A673 (cell line): ENCODE data around the gene MS4A4E. TPM values are rescaled to one million over a fixed set of nuclear protein-coding genes. Genes with fewer than 3 reads are reported as not detected.

Experiments
- BruUV-seq: library from RNA; stranded (reverse); fragments of 400-500 nt; replicated peaks from 2 replicates; lab custom pipeline; 2021; lab: Mats Ljungman, UMichigan
- CTCF ChIA-PET: fragments of 300-600 bp; sonication (Branson Sonifier 250); formaldehyde crosslinking; loops from one replicate; lab custom pipeline; 2022; ENCODE audit warnings: antibody characterized with exemption; lab: Charles Lee
- POLR2A ChIA-PET: fragments of 300-600 bp; sonication (Branson Sonifier 250); formaldehyde crosslinking; loops from one replicate; lab custom pipeline; 2022; ENCODE audit warnings: antibody characterized with exemption; ENCODE audit not compliant: low non-redundant PET; lab: Charles Lee
- DNase-seq: peaks from one replicate; pipeline ENCODE4 v3.0.0-alpha.2; 2015; ENCODE audit warnings: low spot score
- H3K27ac ChIP-seq: fragments of 200-600 bp; sonication (generic); 2 replicates; pipeline ENCODE4 v1.5.1; 2016; ENCODE audit warnings: mixed run types, low read depth, mild to moderate bottlenecking, mixed read lengths, antibody characterized with exemption, low read length; ENCODE audit not compliant: poor library complexity, severe bottlenecking
- H3K27me3 ChIP-seq: fragments of 200-600 bp; sonication (generic); replicated peaks from 2 replicates; pipeline ENCODE4 v1.6.1; 2017; ENCODE audit warnings: mixed run types, low read depth, mild to moderate bottlenecking, mixed read lengths, antibody characterized with exemption, low read length; ENCODE audit not compliant: insufficient read depth, poor library complexity
- H3K36me3 ChIP-seq: fragments of 200-600 bp; sonication (generic); 2 replicates; pipeline ENCODE4 v1.6.1; 2016; ENCODE audit warnings: mixed run types, mild to moderate bottlenecking, mixed read lengths, antibody characterized with exemption, low read length; ENCODE audit not compliant: insufficient read depth, poor library complexity, severe bottlenecking
- H3K4me1 ChIP-seq: fragments of 200-600 bp; sonication (generic); 2 replicates; pipeline ENCODE4 v1.6.1; 2017; ENCODE audit warnings: mixed run types, mild to moderate bottlenecking, mixed read lengths, antibody characterized with exemption, low read length; ENCODE audit not compliant: insufficient read depth, poor library complexity, severe bottlenecking
- H3K4me3 ChIP-seq: fragments of 200-600 bp; sonication (generic); 2 replicates; pipeline ENCODE4 v1.5.1; 2016; ENCODE audit warnings: low read depth, mixed run types, mild to moderate bottlenecking, mixed read lengths, low read length; ENCODE audit not compliant: poor library complexity, severe bottlenecking
- H3K9me3 ChIP-seq: fragments of 200-600 bp; sonication (generic); 2 replicates; pipeline ENCODE4 v1.6.1; 2016; ENCODE audit warnings: mixed run types, low read depth, mild to moderate bottlenecking, mixed read lengths, antibody characterized with exemption, low read length; ENCODE audit not compliant: poor library complexity, severe bottlenecking
- CTCF ChIP-seq: fragments of 300-800, 200-600 bp; sonication (generic); conservative IDR thresholded peaks from 2 replicates; pipeline ENCODE4 v1.5.1; 2017; ENCODE audit warnings: low read depth, mild to moderate bottlenecking, antibody characterized with exemption, low read length, moderate library complexity, mixed read lengths
- EZH2 ChIP-seq: fragments of 200-600 bp; sonication (generic); IDR thresholded peaks from 2 replicates; pipeline ENCODE4 v1.6.1; 2017; ENCODE audit warnings: borderline replicate concordance, low read depth, mild to moderate bottlenecking, mixed read lengths, antibody characterized with exemption, low read length; ENCODE audit not compliant: poor library complexity, severe bottlenecking
- intact Hi-C: fragments of 100-400 bp; cut with micrococcal nuclease; formaldehyde crosslinking; loops from one replicate; pipeline ENCODE4 v1.10.0; 2022; ENCODE audit not compliant: unreplicated experiment
- total RNA-seq: library from RNA; stranded (reverse); gene quantifications from 2 replicates; pipeline ENCODE4 v1.2.3, GENCODE V29; 2021

MS4A4E gene
- total RNA-seq, 1 experiment from 2014 or later, result not detected

- CTCF ChIA-PET, result no interaction called here
These were observed 39.3 kb upstream of the MS4A4E start for GRCh38 chr11:60282286-60282685.

GRCh38 chr11:60281485-60281884 is 38.5 kb upstream of the MS4A4E start:
- POLR2A ChIA-PET, result no interaction called here

More at GRCh38 chr11:60282286-60282685, 39.3 kb upstream of the MS4A4E start:
- H3K4me3 ChIP-seq, result no peak overlapping the region
- no peaks in the 10 kb centered on the region for H3K27me3 ChIP-seq
- no peaks in the 10 kb centered on the region for H3K36me3 ChIP-seq
- H3K27ac ChIP-seq, result no peak overlapping the region
- BruUV-seq, result no TSS peak
- no peaks in the 10 kb centered on the region for H3K4me1 ChIP-seq
- POLR2A ChIA-PET, result no interaction called here
- no peaks in the 10 kb centered on the region for H3K9me3 ChIP-seq
- TF ChIP-seq EZH2 (no peak), CTCF (no peak)
- intact Hi-C loops, result no loop called here
- DNase-seq, result no peak

GRCh38 chr11:60280412-60280811 is 37.5 kb upstream of the MS4A4E start, which contains the start of gene MS4A4A:
TSS of gene MS4A4A (plus strand) at chr11:60280666. CDS start at chr11:60280676, 10 bp downstream.
- H3K4me3 ChIP-seq, result no peak within 1 kb of the TSS
- CTCF ChIA-PET, result no interaction called here
- H3K27ac ChIP-seq, result no peak within 1 kb of the TSS
- POLR2A ChIA-PET, result no interaction called here
- no peaks in the 10 kb centered on the region for H3K36me3 ChIP-seq
- intact Hi-C loops, result no loop called here
- no peaks in the 10 kb centered on the region for H3K27me3 ChIP-seq
- H3K9me3 ChIP-seq, result no peaks in the 10 kb centered on the region
- DNase-seq, result no peak
- no peak for TF ChIP-seq CTCF
- TF ChIP-seq EZH2, result no peak
- no peaks in the 10 kb centered on the region for H3K4me1 ChIP-seq
- BruUV-seq, result no TSS peak

More at GRCh38 chr11:60281485-60281884, 38.5 kb upstream of the MS4A4E start:
- intact Hi-C loops, result no loop called here
- no peak for TF ChIP-seq CTCF
- no peak for TF ChIP-seq EZH2
- no peak overlapping the region for H3K27ac ChIP-seq
- no TSS peak for BruUV-seq
- no peak overlapping the region for H3K4me3 ChIP-seq
- H3K9me3 ChIP-seq, result no peaks in the 10 kb centered on the region
- CTCF ChIA-PET, result no interaction called here
- no peaks in the 10 kb centered on the region for H3K4me1 ChIP-seq
- H3K36me3 ChIP-seq, result no peaks in the 10 kb centered on the region
- no peaks in the 10 kb centered on the region for H3K27me3 ChIP-seq
- DNase-seq, result no peak
